Psoas muscle (tissue), 8 donors: ENCODE results near the gene MEX3D. TPM values are rescaled to one million over a fixed set of nuclear protein-coding genes. Genes with fewer than 3 reads are reported as not detected.
"Not testable (repeated sequence)": the region's sequence is repeated elsewhere in the genome, so short reads cannot be mapped to it uniquely, and the experiment has no call there.

Experiments
- ATAC-seq, 4 donors: fragments of 200-7000 bp; cut with Tn5 transposase; one replicate each; pipeline ENCODE4 v1.9.1; 2020; ENCODE audit warnings: moderate library complexity in 3 of 4, mild to moderate bottlenecking in 2 of 4
- DNase-seq, 2 donors: peaks; one replicate each; pipeline ENCODE4 v3.0.0-alpha.2; 2020
- H3K27ac ChIP-seq: fragments of 200-600 bp; one replicate; pipeline ENCODE4 v1.8.0; 2022
- H3K27me3 ChIP-seq, 3 donors: fragments of 200-600 bp in 1 of 3; one replicate each; pipeline versions ENCODE4 v1.6.1 to v1.8.0; 2013 to 2022; ENCODE audit warnings: low read length in 2 of 3, mild to moderate bottlenecking in 2 of 3, moderate library complexity in 1 of 3; ENCODE audit not compliant: insufficient read depth in 3 of 3
- H3K36me3 ChIP-seq, 2 donors: fragments of 200-600 bp in 1 of 2; one replicate each; pipeline versions ENCODE4 v1.6.1 to v1.8.0; 2013 to 2022; ENCODE audit warnings: low read depth in 1 of 2, mild to moderate bottlenecking in 1 of 2, moderate library complexity in 1 of 2; ENCODE audit not compliant: insufficient read depth in 1 of 2
- H3K4me1 ChIP-seq: fragments of 200-600 bp; one replicate; pipeline ENCODE4 v1.8.0; 2022
- H3K4me3 ChIP-seq: fragments of 200-600 bp; one replicate; pipeline ENCODE4 v1.8.0; 2022; ENCODE audit warnings: mild to moderate bottlenecking
- H3K9me3 ChIP-seq: fragments of 200-600 bp; one replicate; pipeline ENCODE4 v1.8.0; 2022
- WGBS, 3 donors: extraction: QIAGEN DNeasy Blood & Tissue Kit; methylation state at CpG; one replicate each; pipeline versions ENCODE4 v1.1.6 to v1.1.7; 2013; 5-methylcytosine and 5-hydroxymethylcytosine counted together
- intact Hi-C, 2 donors: fragments of 100-400 bp; cut with DNase I; formaldehyde crosslinking; loops; one replicate each; pipeline versions ENCODE4 v1.11.0 to v1.14.2; 2022
- polyA plus RNA-seq, 3 donors: library from polyadenylated mRNA; stranded (reverse); fragments of 200-250 nt; gene quantifications; one replicate each; pipeline ENCODE4 v1.2.3, GENCODE V29; 2013
- total RNA-seq, 4 donors: library from RNA; stranded (reverse); fragmentation: NEBNext Ultra II Directional in 2 of 4; extraction: Animal tissue kit (Norgen Biotek cat#: 25700) in 2 of 4; gene quantifications; one replicate each; pipeline versions ENCODE4 v1.2.1 to v1.2.4, GENCODE V29; 2021 to 2023
- TF ChIP-seq, protein P1 (sequence below): fragments of 200-600 bp; IDR thresholded peaks from one replicate; pipeline ENCODE4 v1.8.0; 2022; ENCODE audit warnings: antibody characterized with exemption
- donor health status: healthy with polysubstance abuse.
- donor health status: DM: no; HTN: no; CAD: no; lungs with moderate emphysema.
- donor health status: Bipolar disorder and iron deficiency.
- donor health status: healthy.
- donor health status: DM: yes; HTN: yes; CAD: no.
- donor health status: DM: no; HTN: no; CAD: no.
- donor health status: DM: no; HTN: no; CAD: no.
- donor health status: DM: yes; HTN: yes; CAD: no.

MEX3D gene
- total and polyA plus RNA-seq, 7 donors = 0.70 to 3.7 (median 2.5) TPM

DNA sequence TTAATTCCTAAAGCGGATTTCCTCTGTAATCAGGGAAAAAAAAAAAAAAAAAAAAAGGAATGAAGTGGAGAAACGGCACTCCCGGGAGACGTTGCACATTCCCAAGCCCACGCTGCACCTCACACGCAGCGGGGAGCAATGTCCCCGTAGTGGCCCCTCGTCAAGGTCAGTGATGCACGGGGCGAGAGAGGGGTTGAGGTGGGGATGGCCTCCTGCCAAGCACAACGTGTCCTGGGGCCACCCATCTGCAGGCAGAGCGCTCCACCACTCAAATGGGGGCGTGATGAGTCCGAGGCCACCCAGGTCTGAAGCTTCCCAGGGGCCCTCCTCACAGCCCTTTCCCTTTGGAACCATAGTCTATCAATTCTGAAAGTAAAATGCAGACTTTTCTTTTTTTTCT, 29.1 kb downstream of the MEX3D start:
- H3K36me3 ChIP-seq = no peaks in the 10 kb centered on the region
- H3K9me3 ChIP-seq = no peaks in the 10 kb centered on the region
- H3K4me1 ChIP-seq = no peaks in the 10 kb centered on the region
- H3K27ac ChIP-seq = no peak overlapping the region
- TF ChIP-seq, protein P1, sequence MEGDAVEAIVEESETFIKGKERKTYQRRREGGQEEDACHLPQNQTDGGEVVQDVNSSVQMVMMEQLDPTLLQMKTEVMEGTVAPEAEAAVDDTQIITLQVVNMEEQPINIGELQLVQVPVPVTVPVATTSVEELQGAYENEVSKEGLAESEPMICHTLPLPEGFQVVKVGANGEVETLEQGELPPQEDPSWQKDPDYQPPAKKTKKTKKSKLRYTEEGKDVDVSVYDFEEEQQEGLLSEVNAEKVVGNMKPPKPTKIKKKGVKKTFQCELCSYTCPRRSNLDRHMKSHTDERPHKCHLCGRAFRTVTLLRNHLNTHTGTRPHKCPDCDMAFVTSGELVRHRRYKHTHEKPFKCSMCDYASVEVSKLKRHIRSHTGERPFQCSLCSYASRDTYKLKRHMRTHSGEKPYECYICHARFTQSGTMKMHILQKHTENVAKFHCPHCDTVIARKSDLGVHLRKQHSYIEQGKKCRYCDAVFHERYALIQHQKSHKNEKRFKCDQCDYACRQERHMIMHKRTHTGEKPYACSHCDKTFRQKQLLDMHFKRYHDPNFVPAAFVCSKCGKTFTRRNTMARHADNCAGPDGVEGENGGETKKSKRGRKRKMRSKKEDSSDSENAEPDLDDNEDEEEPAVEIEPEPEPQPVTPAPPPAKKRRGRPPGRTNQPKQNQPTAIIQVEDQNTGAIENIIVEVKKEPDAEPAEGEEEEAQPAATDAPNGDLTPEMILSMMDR = no peak
- WGBS, 3 donors = 21 to 35% (median 32%) methylated on average over 15 of the region's 15 CpGs
- peaks cover 0 to 21% (median 2%) of the 10 kb centered on the region in 3 donors for H3K27me3 ChIP-seq
- intact Hi-C loops = no loop called here
- no peak for ATAC-seq
- DNase-seq = no peak
- H3K4me3 ChIP-seq = no peak overlapping the region

DNA sequence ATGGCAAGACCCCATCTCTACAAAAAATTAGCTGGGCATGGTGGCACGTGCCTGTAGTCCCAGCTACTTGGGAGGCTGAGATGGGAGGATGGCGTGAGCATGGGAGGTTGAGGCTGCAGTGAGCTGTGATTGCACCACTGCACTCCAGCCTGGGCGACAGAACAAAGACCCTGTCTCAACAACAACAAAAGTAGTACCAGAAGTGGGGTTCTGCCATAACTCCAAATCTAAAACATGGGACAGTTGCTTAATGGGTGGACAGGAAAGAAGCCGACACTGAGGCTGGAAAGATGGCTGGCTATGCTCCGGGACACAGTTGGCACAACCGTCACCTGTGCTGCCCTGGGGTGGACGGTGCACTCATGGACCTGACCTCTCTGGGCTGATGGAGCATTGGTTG, 32.4 kb downstream of the MEX3D start:
- H3K4me1 ChIP-seq, H3K36me3 ChIP-seq, DNase-seq, H3K27ac ChIP-seq, intact Hi-C loops, H3K4me3 ChIP-seq, H3K9me3 ChIP-seq, ATAC-seq: not testable (repeated sequence)
- 92 to 96% (median 95%) methylated on average over 7 of the region's 7 CpGs for WGBS, 3 donors
- H3K27me3 ChIP-seq = peaks cover 0 to 34% (median 7%) of the 10 kb centered on the region in 3 donors

DNA sequence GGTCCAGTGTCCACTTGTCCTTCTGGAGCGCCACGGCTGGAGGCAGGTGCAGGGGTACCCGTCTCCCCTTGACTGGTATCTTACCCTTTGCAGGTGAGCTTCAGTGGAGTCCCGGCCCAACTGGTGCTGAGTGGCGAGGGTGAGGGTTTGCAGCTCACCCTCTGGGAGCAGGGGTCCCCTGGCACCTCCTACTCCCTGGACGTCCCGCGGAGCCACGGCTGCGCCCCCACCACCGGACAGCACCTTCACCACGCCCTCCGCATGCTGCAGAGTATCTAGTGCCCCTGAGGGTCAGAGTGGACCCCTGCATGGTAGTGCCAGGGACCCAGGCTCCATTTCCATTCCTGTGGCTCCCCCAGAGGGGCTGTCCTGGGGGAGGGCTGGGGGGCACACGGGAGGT, 33.2 kb downstream of the MEX3D start:
- ATAC-seq (no peak), DNase-seq (no peak)
- no peaks in the 10 kb centered on the region for H3K36me3 ChIP-seq
- H3K27ac ChIP-seq = no peak overlapping the region
- intact Hi-C loops = no loop called here
- H3K27me3 ChIP-seq = peaks cover 0 to 38% (median 7%) of the 10 kb centered on the region in 3 donors
- H3K4me3 ChIP-seq = no peak overlapping the region
- TF ChIP-seq, protein P1 = no peak
- H3K4me1 ChIP-seq = no peaks in the 10 kb centered on the region
- 76 to 93% (median 83%) methylated on average over 12 to 14 of the region's 14 CpGs for WGBS, 3 donors
- no peaks in the 10 kb centered on the region for H3K9me3 ChIP-seq

DNA sequence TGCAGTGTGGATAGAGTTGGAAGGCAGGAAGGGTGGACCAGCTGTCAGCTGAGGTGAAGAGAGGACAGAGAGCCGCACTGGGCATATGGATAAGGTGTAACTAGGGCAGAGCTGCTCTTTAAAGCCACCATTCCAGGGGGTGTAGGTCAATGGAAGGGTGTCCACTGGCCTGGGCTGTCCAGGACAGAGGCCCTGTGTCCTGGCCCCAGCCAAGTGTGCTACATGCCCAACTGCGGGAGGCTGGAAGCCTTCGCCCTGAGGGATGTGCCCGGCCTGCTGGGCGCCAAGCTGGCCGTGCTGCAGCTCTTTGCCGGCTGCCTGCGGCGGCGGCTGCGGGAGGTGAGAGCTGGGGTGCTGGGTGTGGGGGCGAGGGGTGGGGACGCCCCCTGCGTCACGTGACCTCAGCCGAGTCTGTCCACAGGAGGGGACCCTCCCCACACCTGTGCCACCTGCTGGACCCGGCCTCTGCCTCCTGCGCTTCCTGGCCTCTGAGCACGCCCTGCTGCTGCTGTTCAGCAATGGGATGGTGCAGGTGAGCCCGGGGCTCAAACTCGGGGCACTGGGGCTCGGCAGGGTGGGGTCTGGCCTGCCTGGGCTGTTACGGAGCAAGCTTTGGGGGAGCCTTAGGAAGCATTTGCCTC, 34.5 kb downstream of the MEX3D start:
- no peak for ATAC-seq
- Histone ChIP-seq H3K4me1 (no peaks in the 10 kb centered on the region), H3K27me3 (peaks cover 0 to 45% (median 10%) of the 10 kb centered on the region in 3 donors), H3K36me3 (no peaks in the 10 kb centered on the region), H3K27ac (no peak overlapping the region), H3K9me3 (no peaks in the 10 kb centered on the region), H3K4me3 (no peak overlapping the region)
- DNase-seq = no peak
- intact Hi-C loops = no loop called here
- WGBS, 3 donors = 67 to 73% (median 73%) methylated on average over 15 to 23 of the region's 23 CpGs
- TF ChIP-seq, protein P1 = no peak

DNA sequence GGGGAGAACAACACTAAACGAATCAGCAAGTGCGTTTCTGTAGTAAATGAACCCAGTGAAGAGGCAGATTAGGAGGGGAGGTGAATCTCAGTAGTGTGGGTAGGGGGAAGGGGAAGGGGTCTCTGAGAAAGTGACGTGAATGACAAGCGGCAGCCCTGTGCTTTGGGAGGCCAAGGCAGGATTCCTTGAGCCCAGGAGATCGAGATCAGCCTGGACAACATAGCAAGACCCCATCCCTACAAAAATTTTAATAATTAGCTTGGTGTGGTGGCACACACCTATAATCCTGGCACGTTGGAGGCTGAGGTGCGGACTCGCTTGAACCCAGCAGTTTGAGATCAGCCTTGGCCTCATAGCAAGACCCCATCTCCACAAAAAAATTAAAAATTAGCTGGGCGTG, 36.1 kb downstream of the MEX3D start:
- WGBS, 3 donors = 83 to 88% (median 85%) methylated on average over 9 of the region's 9 CpGs
- Histone ChIP-seq H3K4me3 (no peak overlapping the region), H3K27me3 (peaks cover 0 to 43% (median 14%) of the 10 kb centered on the region in 3 donors), H3K36me3 (no peaks in the 10 kb centered on the region), H3K27ac (no peak overlapping the region), H3K9me3 (no peaks in the 10 kb centered on the region), H3K4me1 (no peaks in the 10 kb centered on the region)
- TF ChIP-seq, protein P1 = no peak
- intact Hi-C loops = no loop called here
- DNase-seq = no peak
- ATAC-seq = no peak
